Cardiac fibroblast (primary cell): ENCODE results near the gene GLB1L3.
A peak's percentile ranks its signal among the peaks of the same experiment; 100 is the strongest.

ENCODE experiments used
- DNase-seq, 2 donors: peaks; one replicate each; pipeline versions ENCODE4 v3.0.0 to v3.0.0-alpha.2; 2010; ENCODE audit warnings: low read depth in 2 of 2
- H3K4me3 ChIP-seq, 2 donors: replicated peaks in 1 of 2; 1 replicate in 1 of 2; 2 replicates in 1 of 2; pipeline ENCODE4 v1.5.1; 2011; ENCODE audit warnings: low read depth in 2 of 2, low read length in 2 of 2, mild to moderate bottlenecking in 2 of 2, moderate library complexity in 1 of 2
- CTCF ChIP-seq: IDR thresholded peaks from one replicate; pipeline ENCODE4 v1.5.1; 2011; ENCODE audit warnings: low read depth, mild to moderate bottlenecking, low read length, inconsistent platforms

The GLB1L3 gene

GRCh38 chr11:134330611-134331353, 54.6 kb downstream of the GLB1L3 start:
- no peak for DNase-seq
- H3K4me3 ChIP-seq: no peak overlapping the region
- TF ChIP-seq CTCF: no peak

GRCh38 chr11:134331354-134332188, 55.4 kb downstream of the GLB1L3 start, which contains the start of gene GLB1L2:
Gene GLB1L2, plus strand, starts transcription at chr11:134331988. Its CDS starts 74 bp downstream, at chr11:134332062.
- no peak for TF ChIP-seq CTCF
- DNase-seq: peak in 1 of 2 donors; percentile 43
- H3K4me3 ChIP-seq: peak within 1 kb of the TSS; percentile 7 to 16

- H3K4me3 ChIP-seq: peak overlapping the region; percentile 7 to 16
- TF ChIP-seq CTCF: no peak
- DNase-seq: no peak
Measured at GRCh38 chr11:134332189-134332631, 56.0 kb downstream of the GLB1L3 start.

- DNase-seq: no peak
- H3K4me3 ChIP-seq: no peak overlapping the region
Measured at GRCh38 chr11:134332782-134333181, 56.6 kb downstream of the GLB1L3 start.

GRCh38 chr11:134333312-134333711, 57.1 kb downstream of the GLB1L3 start:
- no peak overlapping the region for H3K4me3 ChIP-seq
- DNase-seq: peak in 1 of 2 donors; percentile 8
- TF ChIP-seq CTCF: no peak

More at GRCh38 chr11:134332782-134333181, 56.6 kb downstream of the GLB1L3 start:
- TF ChIP-seq CTCF: no peak

- no peak for TF ChIP-seq CTCF
- H3K4me3 ChIP-seq: no peak overlapping the region
- DNase-seq: no peak
Measured at GRCh38 chr11:134333946-134334345, 57.8 kb downstream of the GLB1L3 start.
